Measurements from ENCODE around the gene PTGER2.

DNA sequence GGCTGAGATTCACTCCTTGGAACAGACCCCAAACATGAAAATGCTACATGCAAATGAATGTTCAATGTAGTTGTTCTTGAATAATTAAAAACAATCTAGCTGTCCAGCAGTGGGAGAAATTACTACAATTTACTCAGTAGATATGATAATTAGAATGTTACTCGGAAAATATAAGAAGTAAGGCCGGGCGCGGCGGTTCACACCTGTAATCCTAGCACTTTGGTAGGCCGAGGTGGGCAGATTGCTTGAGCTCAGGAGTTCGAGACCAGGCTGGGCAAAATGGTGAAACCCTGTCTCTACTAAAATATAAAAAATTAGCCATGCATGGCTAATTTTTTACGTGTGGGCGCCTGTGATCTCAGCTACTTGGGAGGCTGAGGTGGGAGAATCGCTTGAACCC, 15.3 kb upstream of the PTGER2 start:
- no peak for TF ChIP-seq CTCF (IDR thresholded peaks at IDR 0.05 in 2 of 3, conservative IDR thresholded peaks at IDR 0.05 in 1 of 3; ENCODE audit: control insufficient read depth in 2 of 3, extremely low read depth in 1 of 3, insufficient read depth in 1 of 3, low read depth in 3 of 3, low read length in 3 of 3)
- TF ChIP-seq POLR2A (IDR thresholded peaks at IDR 0.05; ENCODE audit: low read depth, low read length): no peak
- TF ChIP-seq, protein P1, sequence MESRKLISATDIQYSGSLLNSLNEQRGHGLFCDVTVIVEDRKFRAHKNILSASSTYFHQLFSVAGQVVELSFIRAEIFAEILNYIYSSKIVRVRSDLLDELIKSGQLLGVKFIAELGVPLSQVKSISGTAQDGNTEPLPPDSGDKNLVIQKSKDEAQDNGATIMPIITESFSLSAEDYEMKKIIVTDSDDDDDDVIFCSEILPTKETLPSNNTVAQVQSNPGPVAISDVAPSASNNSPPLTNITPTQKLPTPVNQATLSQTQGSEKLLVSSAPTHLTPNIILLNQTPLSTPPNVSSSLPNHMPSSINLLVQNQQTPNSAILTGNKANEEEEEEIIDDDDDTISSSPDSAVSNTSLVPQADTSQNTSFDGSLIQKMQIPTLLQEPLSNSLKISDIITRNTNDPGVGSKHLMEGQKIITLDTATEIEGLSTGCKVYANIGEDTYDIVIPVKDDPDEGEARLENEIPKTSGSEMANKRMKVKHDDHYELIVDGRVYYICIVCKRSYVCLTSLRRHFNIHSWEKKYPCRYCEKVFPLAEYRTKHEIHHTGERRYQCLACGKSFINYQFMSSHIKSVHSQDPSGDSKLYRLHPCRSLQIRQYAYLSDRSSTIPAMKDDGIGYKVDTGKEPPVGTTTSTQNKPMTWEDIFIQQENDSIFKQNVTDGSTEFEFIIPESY (IDR thresholded peaks at IDR 0.05): no peak
- TF ChIP-seq KAT2A (conservative IDR thresholded peaks at IDR 0.05; ENCODE audit: control insufficient read depth, low read depth, low read length): no peak
- TF ChIP-seq ZBTB40 (IDR thresholded peaks at IDR 0.05; ENCODE audit: borderline replicate concordance): no peak
- TF ChIP-seq, protein P2, sequence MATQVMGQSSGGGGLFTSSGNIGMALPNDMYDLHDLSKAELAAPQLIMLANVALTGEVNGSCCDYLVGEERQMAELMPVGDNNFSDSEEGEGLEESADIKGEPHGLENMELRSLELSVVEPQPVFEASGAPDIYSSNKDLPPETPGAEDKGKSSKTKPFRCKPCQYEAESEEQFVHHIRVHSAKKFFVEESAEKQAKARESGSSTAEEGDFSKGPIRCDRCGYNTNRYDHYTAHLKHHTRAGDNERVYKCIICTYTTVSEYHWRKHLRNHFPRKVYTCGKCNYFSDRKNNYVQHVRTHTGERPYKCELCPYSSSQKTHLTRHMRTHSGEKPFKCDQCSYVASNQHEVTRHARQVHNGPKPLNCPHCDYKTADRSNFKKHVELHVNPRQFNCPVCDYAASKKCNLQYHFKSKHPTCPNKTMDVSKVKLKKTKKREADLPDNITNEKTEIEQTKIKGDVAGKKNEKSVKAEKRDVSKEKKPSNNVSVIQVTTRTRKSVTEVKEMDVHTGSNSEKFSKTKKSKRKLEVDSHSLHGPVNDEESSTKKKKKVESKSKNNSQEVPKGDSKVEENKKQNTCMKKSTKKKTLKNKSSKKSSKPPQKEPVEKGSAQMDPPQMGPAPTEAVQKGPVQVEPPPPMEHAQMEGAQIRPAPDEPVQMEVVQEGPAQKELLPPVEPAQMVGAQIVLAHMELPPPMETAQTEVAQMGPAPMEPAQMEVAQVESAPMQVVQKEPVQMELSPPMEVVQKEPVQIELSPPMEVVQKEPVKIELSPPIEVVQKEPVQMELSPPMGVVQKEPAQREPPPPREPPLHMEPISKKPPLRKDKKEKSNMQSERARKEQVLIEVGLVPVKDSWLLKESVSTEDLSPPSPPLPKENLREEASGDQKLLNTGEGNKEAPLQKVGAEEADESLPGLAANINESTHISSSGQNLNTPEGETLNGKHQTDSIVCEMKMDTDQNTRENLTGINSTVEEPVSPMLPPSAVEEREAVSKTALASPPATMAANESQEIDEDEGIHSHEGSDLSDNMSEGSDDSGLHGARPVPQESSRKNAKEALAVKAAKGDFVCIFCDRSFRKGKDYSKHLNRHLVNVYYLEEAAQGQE (IDR thresholded peaks at IDR 0.05; ENCODE audit: low read depth, low read length): no peak
- no peak for TF ChIP-seq CHD1 (IDR thresholded peaks at IDR 0.05; ENCODE audit: low read depth, low read length)
- TF ChIP-seq RB1 (IDR thresholded peaks at IDR 0.05; ENCODE audit: borderline replicate concordance): no peak
- TF ChIP-seq, protein P3, sequence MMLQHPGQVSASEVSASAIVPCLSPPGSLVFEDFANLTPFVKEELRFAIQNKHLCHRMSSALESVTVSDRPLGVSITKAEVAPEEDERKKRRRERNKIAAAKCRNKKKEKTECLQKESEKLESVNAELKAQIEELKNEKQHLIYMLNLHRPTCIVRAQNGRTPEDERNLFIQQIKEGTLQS (IDR thresholded peaks at IDR 0.05; ENCODE audit: borderline replicate concordance, extremely low read depth, low read depth, low read length): no peak
- no peak for TF ChIP-seq HCFC1 (IDR thresholded peaks at IDR 0.05; ENCODE audit: low read length)
- TF ChIP-seq MYC (IDR thresholded peaks at IDR 0.05; ENCODE audit: insufficient read depth, insufficient read length, insufficient replicate concordance, low read length, severe bottlenecking): no peak
- no peak for TF ChIP-seq JUNB (IDR thresholded peaks at IDR 0.05)
